GM13977 (cell line): ENCODE measurements around the gene TUT7.

Experiments
- DNase-seq: peaks from one replicate; pipeline ENCODE4 v3.0.0; 2012; ENCODE audit warnings: low spot score
- CTCF ChIP-seq: IDR thresholded peaks from 2 replicates; pipeline ENCODE4 v1.5.1; 2012; ENCODE audit warnings: mild to moderate bottlenecking, control low read depth; ENCODE audit not compliant: insufficient read depth; ENCODE audit errors: extremely low read depth, missing control alignments
- in situ Hi-C: fragments of 300-500 bp; cut with MboI; formaldehyde crosslinking; loops from one replicate; pipeline ENCODE4 v1.12.0; 2022; ENCODE audit warnings: low sequenced_read_pairs, low pct_unique_long_range_greater_than_20kb, mixed read lengths, inconsistent platforms; ENCODE audit not compliant: unreplicated experiment

TUT7 gene

GRCh38 chr9:86256653-86257052 lies 97.6 kb downstream of the TUT7 start:
- DNase-seq, result no peak
- in situ Hi-C loops, result no loop called here
- no peak for TF ChIP-seq CTCF

GRCh38 chr9:86253577-86253976 lies 100.6 kb downstream of the TUT7 start:
- in situ Hi-C loops, result no loop called here
- no peak for DNase-seq
- no peak for TF ChIP-seq CTCF

GRCh38 chr9:86252870-86253269 lies 101.3 kb downstream of the TUT7 start:
- in situ Hi-C loops, result no loop called here
- no peak for TF ChIP-seq CTCF
- DNase-seq, result no peak

GRCh38 chr9:86250123-86250522 lies 104.1 kb downstream of the TUT7 start:
- in situ Hi-C loops, result no loop called here
- TF ChIP-seq CTCF, result no peak
- DNase-seq, result no peak

GRCh38 chr9:86248746-86249145 lies 105.5 kb downstream of the TUT7 start:
- no peak for TF ChIP-seq CTCF
- in situ Hi-C loops, result no loop called here
- DNase-seq, result no peak

- TF ChIP-seq CTCF, result peak; percentile 45
- in situ Hi-C loops, result no loop called here
- peak; percentile 40 for DNase-seq
These were observed 107.5 kb downstream of the TUT7 start for GRCh38 chr9:86246752-86247161.

GRCh38 chr9:86242071-86242470 lies 112.1 kb downstream of the TUT7 start:
- in situ Hi-C loops, result no loop called here
- no peak for DNase-seq
- no peak for TF ChIP-seq CTCF
